GM12801 (cell line): ENCODE data around the gene RASSF4.

Source experiments
- TF ChIP-seq, protein P1 (sequence below): IDR thresholded peaks from one replicate; pipeline ENCODE4 v1.5.1; 2011; ENCODE audit warnings: control low read depth; ENCODE audit not compliant: insufficient read length; ENCODE audit errors: extremely low read depth

The RASSF4 gene, protein sequence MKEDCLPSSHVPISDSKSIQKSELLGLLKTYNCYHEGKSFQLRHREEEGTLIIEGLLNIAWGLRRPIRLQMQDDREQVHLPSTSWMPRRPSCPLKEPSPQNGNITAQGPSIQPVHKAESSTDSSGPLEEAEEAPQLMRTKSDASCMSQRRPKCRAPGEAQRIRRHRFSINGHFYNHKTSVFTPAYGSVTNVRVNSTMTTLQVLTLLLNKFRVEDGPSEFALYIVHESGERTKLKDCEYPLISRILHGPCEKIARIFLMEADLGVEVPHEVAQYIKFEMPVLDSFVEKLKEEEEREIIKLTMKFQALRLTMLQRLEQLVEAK

DNA sequence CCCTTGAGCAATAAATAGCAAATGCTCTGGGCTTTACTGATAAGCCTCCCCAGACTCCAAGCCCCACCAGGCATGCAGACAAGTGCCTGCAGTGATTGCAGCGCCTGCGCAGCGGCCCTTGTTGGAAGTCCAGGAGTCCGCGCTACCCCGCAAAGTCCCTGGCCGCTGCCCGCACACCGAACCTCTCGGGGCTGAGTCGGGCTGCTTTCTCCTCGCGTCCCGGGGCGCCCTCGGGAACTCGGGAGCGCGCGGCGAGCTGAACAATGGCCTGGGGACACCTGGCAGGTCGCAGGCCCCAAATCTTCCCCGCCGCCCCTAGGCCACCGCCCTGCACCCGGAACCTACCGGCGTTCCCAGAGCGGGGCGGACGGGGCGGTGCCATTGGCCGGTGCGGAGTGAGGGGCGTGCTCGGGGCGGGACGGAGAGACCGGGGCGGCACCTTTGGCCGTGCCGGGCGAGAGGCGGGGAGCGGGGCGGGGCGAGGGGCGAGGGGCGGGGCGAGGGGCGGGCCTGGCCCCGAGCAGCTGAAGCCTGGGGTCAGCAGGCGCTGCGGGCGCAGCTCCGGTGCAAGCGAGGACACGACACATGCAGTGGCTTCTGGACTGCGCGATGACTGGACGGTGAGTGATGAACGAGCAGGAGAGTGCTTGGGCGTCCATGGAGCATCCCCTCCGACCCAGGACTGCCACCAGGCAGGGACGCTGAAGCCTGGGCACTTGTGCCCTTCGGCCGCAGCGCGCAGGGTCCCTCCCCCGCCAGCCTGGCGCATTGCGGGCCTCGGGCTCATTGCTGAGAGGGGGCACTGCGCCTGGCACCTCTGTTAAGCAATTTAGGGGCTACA, at the start of gene RASSF4:
Gene RASSF4 (plus strand): TSS at position 556 of the 841 bp plus-strand sequence. CDS start 10,401 bp downstream, outside the sequence.
- TF ChIP-seq, protein P1, sequence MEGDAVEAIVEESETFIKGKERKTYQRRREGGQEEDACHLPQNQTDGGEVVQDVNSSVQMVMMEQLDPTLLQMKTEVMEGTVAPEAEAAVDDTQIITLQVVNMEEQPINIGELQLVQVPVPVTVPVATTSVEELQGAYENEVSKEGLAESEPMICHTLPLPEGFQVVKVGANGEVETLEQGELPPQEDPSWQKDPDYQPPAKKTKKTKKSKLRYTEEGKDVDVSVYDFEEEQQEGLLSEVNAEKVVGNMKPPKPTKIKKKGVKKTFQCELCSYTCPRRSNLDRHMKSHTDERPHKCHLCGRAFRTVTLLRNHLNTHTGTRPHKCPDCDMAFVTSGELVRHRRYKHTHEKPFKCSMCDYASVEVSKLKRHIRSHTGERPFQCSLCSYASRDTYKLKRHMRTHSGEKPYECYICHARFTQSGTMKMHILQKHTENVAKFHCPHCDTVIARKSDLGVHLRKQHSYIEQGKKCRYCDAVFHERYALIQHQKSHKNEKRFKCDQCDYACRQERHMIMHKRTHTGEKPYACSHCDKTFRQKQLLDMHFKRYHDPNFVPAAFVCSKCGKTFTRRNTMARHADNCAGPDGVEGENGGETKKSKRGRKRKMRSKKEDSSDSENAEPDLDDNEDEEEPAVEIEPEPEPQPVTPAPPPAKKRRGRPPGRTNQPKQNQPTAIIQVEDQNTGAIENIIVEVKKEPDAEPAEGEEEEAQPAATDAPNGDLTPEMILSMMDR: no peak

DNA sequence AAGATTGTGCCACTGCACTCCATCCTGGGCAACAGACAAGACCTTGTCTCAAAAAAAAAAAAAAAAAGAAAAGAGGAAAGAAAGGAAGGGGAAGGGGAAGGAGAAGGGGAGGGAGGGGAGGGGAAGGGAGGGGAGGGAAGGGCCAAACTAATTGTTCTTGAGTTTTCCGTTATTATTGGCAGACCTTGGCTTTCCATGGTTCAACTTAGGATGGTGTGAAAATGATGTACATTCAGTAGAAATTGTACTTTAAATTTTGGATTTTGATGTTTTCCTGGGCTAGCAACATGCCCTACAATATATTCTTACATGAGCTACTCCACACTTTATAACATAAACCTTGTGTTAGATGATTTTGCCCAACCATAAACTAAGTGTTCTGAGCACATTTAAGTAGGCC, 49.7 kb upstream of the RASSF4 start:
- TF ChIP-seq, protein P1: no peak

DNA sequence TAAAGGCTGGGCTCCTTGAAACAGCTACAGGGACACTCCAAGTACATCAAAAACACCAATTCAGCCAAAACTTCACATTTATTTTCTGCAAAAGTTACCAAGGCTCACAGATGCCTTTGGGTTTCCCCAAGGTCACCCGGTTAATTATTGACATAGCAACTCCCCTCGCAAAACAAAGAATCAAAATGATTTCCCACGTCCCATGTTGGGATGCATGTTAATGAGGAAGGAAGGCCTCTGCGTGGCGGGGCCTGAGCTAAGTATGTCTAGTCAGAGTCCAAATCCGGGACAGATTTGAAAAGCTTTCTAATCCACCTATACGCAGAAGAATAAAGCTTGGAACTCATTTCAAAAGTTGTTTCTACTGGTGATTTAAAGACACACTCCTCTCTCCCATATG, 49.0 kb upstream of the RASSF4 start:
- TF ChIP-seq, protein P1: no peak

DNA sequence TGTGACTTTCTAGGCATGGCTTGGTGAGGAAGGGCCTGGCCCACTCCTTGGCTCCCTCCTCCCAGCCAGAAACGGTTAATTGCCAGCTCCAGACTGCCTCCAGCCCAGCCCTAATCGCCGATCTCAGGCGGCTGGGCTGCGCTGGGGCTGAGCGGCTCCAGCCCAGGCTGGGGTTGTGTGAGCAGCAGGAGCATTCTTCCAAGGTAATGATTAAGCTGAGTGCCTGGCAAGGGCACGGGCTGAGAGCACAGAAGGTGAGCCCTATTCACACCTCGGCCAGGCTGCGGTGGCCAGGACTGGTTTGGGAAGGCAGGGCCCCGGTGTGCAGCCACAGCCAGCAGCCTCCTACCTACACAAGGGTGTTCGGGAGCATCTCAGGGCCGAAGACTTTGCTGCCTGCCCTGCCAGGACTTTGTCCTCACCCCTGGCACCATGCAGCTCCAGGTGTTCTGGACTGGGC, 48.5 kb upstream of the RASSF4 start, which contains the start of gene TMEM72:
Gene TMEM72 (plus strand): TSS at position 257 of the 460 bp plus-strand sequence. CDS start 176 bp downstream, at position 433.
- TF ChIP-seq, protein P1: no peak

DNA sequence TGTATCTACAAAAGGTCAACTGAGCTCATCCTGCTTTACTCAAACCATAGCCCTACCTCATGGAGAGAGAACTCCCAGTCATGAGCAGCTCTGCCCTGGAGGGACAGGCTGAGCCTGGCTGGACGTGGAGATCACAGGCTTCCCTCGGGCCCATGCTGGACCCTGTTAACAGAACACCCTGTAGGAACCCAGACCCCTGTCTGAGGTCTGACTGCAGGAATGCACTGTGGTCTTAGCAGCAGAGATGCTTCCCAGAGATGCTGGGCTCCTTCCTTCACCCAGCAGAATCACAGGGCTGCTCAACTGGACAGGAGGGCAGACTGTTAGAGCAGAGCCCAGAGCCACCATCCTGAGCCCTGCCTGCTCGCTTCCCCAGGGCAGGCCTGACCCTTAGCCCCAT, 47.7 kb upstream of the RASSF4 start:
- TF ChIP-seq, protein P1: no peak

DNA sequence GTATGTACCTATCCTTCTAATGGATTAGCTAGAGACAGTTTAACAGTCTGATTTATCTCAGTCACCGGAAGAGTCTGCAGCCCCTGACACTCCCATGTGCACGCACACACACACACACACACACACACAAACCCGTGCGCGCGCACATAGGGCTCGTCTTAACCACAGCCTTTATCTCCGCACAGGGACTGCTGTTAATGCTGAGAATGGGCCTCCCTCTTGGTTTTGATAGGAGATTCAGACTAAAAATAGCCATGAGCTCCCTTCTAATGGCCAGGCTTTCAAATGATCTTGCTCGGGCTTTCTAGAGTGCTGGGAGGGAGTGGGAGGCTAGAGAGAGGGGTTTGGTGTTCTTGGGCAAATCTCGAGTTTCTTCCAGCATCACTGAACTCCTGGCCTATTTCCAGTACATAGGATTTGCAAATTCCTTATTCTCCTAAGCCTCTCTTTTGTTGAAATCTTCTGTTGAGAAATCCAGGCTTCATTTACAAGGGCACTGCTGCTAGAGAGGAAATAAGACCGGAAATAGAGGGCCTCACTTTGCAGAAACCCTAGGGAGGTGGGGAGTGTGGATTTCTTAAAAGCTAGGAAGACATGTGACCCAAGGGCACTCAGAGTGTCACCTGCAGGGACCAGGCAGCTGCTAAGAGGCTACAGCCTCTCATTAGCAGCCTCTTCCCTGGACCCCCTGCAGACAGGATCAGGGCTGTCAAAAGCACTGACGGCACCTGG, 46.1 kb upstream of the RASSF4 start:
- TF ChIP-seq, protein P1: no peak

DNA sequence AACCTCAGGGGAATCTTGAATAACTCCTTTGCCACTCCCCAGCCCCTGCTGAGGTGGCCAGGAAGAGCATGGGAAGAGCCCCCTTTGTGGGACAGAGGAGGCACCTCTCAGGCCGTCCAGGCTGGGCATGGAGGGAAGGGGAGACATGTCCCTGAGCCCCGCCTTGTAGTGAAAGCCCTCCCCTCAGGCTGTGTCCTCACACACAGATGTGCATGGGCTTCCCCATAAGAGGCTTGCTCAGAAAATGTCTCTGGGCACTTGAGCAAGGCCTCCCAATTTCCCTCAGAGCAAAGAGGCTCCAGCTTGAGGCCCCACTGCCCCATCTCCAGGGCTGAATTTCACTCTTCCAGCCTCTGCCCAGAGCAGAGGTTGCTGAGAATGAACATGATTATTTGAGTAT, 44.7 kb upstream of the RASSF4 start:
- TF ChIP-seq, protein P1: no peak
